ENCODE results near the gene HMGXB3. TPM values are rescaled to one million over a fixed set of nuclear protein-coding genes. Genes with fewer than 3 reads are reported as not detected.

Gene HMGXB3
- total and polyA plus RNA-seq, 2 of the 13 experiments (the other 11 are each of a cell fraction or from before 2014, with no cell fraction given): 18.8 to 23.8 TPM

- H3K27ac ChIP-seq (ENCODE audit: extremely low read length, insufficient read depth, low read length): no peak overlapping the region
- CTCF ChIA-PET (ENCODE audit: low intra/inter-chr PET ratio, low total read pairs): no interaction called here
- TF ChIP-seq ZFP36L2 (CRISPR knock-in tag; IDR thresholded peaks at IDR 0.05) (no peak), PREB (CRISPR knock-in tag; IDR thresholded peaks at IDR 0.05) (no peak), ZBTB2 (CRISPR knock-in tag; IDR thresholded peaks at IDR 0.05; ENCODE audit: low read depth) (no peak), JDP2 (CRISPR knock-in tag; IDR thresholded peaks at IDR 0.05; ENCODE audit: borderline replicate concordance) (no peak), PBX3 (CRISPR knock-in tag; IDR thresholded peaks at IDR 0.05; ENCODE audit: borderline replicate concordance) (no peak), MNT (IDR thresholded peaks at IDR 0.05) (no peak), ZNF280B (CRISPR knock-in tag; IDR thresholded peaks at IDR 0.05; ENCODE audit: borderline replicate concordance) (no peak), PHF20 (CRISPR knock-in tag; IDR thresholded peaks at IDR 0.05) (no peak), TOPORS (CRISPR knock-in tag; IDR thresholded peaks at IDR 0.05) (no peak), ARID3A (IDR thresholded peaks at IDR 0.05; ENCODE audit: low read depth, low read length) (no peak), SUZ12 (IDR thresholded peaks at IDR 0.05; ENCODE audit: low read depth, low read length) (no peak)
- no peak overlapping the region for H2AFZ ChIP-seq (ENCODE audit: low read length)
- FAIRE-seq (no peak), DNase-seq (ENCODE audit: low spot score) (no peak), ATAC-seq (no peak)
- H3K9ac ChIP-seq (ENCODE audit: insufficient read depth, low read depth, low read length): no peak overlapping the region
- peaks cover 7 to 38% of the 10 kb centered on the region in 2 experiments; a peak in 4 of 5 replicates for H3K27me3 ChIP-seq (ENCODE audit: control insufficient read depth in 1 of 2, insufficient read depth in 2 of 2, low read length in 2 of 2)
- peaks cover 6% of the 10 kb centered on the region; the same call in 1 of the 2 replicates for H3K4me1 ChIP-seq (ENCODE audit: insufficient read depth, low read length)
- H3K9me3 ChIP-seq (ENCODE audit: low read length): no peaks in the 10 kb centered on the region
- no CpG with 5 or more reads among the region's 4 CpGs for WGBS (ENCODE audit: low lambda C conversion rate)
- intact Hi-C loops (cut with micrococcal nuclease; ENCODE audit: unreplicated experiment): no loop called here
- H3K36me3 ChIP-seq (replicated peaks in 1 of 2; ENCODE audit: control insufficient read depth in 1 of 2, insufficient read depth in 2 of 2, low read length in 2 of 2): no peaks in the 10 kb centered on the region
- H3K79me2 ChIP-seq (ENCODE audit: insufficient read depth, low read length): no peaks in the 10 kb centered on the region
- no TSS peak for BruUV-seq (replicated peaks)
- POLR2A ChIA-PET: no interaction called here
- no peaks in the 10 kb centered on the region for H4K20me1 ChIP-seq (ENCODE audit: insufficient read depth, low read length)
- H3K4me3 ChIP-seq (replicated peaks in 1 of 3; ENCODE audit: insufficient read depth in 1 of 3, low read depth in 2 of 3, low read length in 3 of 3): no peak overlapping the region
- in situ Hi-C loops (cut with HindIII; ENCODE audit: extremely low pct_ligation_motif_present, low pct_unique_long_range_greater_than_20kb): no loop called here
- no peak overlapping the region for H3K4me2 ChIP-seq (ENCODE audit: low read depth, low read length)
Observed at GRCh38 chr5:150068472-150068871, 67.9 kb downstream of the HMGXB3 start.
